ENCODE data around the gene DVL1.

DNA sequence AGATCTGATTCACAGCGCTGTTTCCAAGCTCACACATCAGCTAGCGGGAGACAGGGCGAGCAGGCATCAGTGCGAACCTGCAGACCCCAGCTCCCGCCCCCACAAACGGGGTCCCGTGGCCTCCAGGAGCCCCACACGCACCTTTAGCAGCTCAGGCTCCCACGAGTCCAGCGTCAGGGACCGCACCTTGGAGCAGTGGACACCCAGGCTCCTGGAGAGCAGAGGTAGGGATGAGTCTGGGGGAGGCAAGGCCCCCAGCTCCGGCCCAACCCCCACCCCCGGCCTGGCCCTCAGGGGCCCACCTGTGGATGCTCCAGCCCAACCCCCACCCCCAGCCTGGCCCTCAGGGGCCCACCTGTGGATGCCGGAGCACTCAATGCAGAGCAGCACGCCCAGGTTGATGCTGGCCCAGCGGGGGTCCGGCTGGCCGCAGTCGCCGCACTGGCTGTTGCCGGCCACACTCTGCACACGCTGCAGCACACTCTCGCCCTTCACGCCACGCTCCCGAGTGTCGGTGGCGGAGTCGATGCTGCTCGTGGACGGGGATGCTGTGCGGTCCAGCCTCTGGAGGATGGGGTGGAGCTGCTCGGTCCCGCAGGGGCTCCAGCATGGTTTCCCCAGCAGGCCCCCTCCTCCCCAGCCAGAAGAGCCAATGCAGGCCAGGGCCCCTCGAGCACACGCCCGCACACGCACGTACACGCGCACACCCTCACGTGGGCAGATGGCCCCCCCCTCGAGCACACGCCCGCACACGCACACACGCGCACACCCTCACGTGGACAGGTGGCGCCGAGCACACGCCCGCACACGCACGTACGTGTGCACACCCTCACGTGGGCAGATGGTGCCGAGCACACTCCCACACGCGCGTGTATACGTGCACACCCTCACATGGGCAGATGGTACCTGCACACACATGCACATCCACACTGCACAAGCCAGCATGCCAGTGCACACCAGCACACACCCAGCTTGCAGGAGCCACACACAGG lies 52.9 kb downstream of the DVL1 start:
- no peak for TF ChIP-seq POLR2AphosphoS5 (IDR thresholded peaks at IDR 0.05; ENCODE audit: low read depth, low read length)
- TF ChIP-seq SIN3A (IDR thresholded peaks at IDR 0.05; ENCODE audit: borderline replicate concordance, insufficient read depth, low read length) = no peak
- TF ChIP-seq, protein P1, sequence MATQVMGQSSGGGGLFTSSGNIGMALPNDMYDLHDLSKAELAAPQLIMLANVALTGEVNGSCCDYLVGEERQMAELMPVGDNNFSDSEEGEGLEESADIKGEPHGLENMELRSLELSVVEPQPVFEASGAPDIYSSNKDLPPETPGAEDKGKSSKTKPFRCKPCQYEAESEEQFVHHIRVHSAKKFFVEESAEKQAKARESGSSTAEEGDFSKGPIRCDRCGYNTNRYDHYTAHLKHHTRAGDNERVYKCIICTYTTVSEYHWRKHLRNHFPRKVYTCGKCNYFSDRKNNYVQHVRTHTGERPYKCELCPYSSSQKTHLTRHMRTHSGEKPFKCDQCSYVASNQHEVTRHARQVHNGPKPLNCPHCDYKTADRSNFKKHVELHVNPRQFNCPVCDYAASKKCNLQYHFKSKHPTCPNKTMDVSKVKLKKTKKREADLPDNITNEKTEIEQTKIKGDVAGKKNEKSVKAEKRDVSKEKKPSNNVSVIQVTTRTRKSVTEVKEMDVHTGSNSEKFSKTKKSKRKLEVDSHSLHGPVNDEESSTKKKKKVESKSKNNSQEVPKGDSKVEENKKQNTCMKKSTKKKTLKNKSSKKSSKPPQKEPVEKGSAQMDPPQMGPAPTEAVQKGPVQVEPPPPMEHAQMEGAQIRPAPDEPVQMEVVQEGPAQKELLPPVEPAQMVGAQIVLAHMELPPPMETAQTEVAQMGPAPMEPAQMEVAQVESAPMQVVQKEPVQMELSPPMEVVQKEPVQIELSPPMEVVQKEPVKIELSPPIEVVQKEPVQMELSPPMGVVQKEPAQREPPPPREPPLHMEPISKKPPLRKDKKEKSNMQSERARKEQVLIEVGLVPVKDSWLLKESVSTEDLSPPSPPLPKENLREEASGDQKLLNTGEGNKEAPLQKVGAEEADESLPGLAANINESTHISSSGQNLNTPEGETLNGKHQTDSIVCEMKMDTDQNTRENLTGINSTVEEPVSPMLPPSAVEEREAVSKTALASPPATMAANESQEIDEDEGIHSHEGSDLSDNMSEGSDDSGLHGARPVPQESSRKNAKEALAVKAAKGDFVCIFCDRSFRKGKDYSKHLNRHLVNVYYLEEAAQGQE (IDR thresholded peaks at IDR 0.05; ENCODE audit: insufficient read depth in 1 of 2, low read depth in 2 of 2, low read length in 2 of 2) = no peak
